Measurements from ENCODE around the gene SHC1.

The SHC1 gene

DNA sequence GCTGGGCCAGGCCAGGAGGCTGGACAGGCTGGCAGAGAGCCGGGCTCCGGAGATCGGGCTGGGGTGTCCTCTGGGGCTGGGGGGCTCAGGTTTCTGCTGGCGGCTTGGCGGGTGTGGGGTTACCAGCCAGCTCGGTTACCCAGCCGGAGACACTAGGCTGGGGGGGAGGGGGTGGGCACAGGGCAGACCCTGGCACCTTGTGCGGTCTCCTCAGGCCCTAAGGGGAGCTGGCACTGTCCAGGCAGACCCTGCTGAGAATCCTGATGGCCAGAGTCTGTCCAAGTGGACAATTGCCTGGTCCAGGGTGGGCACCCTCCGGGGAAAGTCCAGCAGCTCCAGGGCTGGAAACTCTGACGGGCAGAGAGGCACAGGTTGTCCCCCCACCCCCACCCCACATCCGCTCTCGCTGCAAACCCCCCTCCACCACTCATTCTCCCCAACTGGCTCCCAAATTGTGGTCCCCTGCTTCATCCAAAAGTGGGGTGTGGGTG, 38.7 kb upstream of the SHC1 start:
- no peak for FAIRE-seq

DNA sequence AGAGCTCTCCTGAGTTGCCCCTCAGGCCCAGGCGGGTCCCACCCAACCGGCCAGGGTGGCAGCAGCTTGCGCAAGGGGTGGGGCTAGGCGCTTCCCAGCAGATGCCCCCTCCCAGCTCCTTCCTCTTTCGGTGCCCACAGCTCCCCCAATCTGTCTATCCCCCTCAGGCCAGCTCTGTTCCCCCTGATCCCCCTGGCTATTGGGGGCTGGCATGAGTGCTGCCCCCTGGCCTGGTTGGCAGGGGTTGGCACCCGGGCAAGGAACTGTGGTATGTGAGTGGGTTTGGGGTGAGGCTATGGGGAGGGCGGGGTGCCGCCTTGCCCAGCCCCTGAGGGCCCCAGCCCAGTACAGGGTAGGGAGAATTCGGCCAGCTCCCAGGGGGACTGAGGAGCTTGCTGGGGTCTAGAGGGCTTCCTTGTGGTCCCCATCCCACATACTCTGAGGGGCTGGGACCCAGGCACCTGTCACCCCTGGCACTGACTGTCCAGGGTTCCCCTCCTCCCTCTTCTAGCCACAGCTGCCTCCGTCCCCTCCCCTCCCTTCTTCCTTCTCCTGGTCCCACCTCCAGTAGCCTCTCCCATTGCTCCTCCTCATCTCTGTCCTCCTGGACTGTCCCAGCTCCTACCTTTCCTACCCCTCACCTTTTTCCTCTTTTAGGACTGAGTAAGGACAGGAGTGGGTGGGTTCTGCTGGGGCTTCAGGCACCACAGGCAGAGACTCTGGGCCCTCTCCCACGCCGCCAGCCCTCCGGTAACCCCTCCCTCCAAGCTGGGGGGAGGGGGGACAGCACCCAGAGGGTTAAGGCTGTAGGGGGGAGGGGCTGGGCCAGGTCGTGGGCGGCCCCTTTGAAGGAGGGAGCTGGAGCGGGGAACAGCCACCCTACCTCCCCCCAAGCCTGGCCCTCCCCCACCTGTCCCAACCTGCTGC, 37.7 kb upstream of the SHC1 start:
- FAIRE-seq, result no peak
- no peak for DNase-seq (ENCODE audit: insufficient read length, low spot score)

More for the DNA sequence above, 38.7 kb upstream of the SHC1 start:
- DNase-seq (ENCODE audit: insufficient read length, low spot score), result no peak

DNA sequence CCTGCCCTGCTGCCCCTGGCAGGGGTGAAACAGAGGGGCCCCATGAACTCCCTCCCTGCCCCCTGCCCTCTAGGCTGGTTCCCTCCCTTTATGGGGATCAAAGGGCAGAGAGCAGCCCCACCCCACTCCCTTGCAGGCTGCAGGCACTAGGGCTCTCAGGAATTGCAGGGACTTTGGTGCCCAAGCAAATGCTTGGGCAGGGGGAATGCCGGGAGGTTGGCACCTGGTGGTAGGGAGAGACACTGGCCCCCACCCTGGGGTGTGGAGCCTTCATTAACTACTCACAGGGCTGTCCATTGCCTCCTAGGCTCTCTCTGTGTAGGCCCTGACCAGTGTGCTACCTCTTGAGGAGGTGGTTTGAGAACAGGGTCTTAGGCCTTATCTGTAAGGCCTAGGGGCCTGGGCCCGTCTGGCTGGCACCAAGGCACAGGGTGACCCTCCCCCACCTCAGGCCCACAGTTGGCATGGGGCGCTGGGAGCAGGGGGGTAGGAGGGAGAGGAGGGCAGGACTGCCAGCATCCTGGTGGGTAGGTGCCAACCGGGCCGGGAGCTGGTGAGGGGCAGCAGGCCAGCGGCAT, 36.8 kb upstream of the SHC1 start:
- no peak for DNase-seq (ENCODE audit: insufficient read length, low spot score)
- no peak for FAIRE-seq

DNA sequence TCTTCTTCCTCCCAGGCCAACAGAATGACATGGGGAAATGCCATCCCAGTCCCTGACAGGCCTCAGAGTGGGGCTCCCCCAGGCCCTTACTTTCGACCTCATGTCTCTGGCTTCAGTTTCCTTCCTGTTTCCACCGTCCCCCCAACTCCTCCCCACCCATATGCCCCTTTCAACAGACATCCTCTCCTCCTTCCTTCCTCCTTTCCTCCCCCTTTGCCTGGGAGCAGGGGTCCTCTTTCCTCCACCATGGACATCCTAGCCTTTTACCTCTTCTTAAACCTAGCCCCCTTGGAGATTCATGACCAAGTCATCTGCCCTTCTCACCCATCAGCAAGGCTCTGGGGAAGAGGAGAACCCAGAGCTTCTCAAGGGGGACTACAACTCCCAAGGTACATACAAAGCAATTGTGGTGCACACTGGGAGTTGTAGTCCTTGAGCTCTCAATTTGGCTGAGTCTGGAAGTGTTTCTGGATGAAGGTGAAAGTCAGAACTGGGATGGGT, 36.1 kb upstream of the SHC1 start:
- no peak for FAIRE-seq

DNA sequence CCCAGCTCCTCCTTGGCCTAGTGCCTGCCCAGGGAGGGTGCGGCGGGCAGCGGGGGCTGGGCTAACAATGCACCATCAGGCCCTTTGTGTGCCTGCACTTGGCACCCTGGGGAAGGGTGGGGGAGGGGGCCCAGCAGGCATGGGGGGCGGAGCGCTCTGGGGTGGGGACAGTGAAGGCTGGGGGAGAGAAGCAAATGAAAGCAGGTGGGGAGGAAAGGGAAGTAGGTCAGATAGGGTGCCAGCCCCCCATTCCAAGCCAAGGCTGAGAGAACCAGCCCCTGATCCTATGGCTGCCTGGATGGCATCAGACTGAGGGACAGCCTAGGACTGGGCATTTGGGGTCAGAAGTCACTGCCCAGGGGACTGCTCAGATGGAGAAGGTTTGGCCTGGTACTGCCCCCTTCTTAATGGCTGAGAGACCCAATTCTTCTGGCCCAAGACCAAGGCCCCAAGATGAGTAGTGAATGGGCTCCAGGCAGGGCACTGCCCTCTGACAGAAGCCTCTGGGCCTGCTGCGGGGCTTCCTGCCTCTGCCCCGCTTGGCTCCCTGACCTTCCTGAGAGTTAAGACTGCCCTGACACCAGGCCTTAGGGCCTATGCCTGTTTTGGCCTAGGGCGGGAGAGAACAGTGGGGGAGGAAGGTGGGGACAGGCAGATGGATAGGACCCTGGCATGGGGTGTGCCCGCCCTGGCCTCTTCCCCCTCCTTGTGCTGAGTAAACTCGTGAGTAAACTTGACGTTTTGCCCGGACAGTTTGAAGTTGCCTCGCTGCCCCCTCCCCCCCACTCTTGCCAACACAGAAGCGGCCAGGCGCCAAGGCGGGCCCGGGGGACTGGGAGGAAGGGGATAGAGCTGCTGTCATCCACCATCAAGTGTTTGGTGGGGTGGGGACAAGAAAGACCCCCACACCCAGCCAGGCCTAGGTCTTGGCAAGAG, 34.8 kb upstream of the SHC1 start:
- no peak for FAIRE-seq
- no peak for DNase-seq (ENCODE audit: insufficient read length, low spot score)

More for the DNA sequence above, 36.1 kb upstream of the SHC1 start:
- DNase-seq (ENCODE audit: insufficient read length, low spot score), result no peak

DNA sequence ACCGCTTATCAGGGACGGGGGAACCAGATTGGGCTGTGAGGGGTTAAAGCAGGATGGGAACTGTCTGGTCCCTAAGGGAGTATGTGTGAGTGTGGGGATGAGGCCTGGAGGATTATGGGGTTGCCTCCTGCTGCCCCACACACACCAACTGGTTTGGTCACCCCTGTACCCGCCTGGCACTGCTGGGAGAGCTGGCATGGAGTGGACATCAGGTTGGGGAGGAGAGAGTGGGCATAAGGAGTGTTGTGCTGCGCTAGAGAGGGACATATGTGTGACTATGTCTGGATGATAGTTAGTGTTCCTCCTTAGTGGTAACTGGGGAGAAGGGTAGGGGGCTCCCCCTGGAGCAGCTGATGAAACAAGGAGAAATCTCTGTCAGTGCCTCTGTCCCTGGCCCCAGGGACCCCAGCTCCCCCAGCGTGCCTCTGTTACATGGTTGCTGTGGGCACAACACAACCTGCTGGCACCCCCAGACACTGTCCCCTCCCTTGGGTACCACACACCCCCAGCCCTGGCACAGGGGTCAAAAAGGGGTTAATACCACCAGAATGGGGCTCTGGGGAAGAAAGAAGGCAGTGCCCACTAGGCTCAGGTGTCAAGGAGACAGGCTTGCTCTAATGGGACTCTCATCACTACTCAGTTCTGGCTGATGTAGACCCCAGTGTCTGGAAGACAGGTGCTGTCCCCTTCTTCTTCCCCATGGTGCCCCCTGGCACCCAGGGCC, 34.0 kb upstream of the SHC1 start:
- DNase-seq (ENCODE audit: insufficient read length, low spot score), result no peak
- no peak for FAIRE-seq

DNA sequence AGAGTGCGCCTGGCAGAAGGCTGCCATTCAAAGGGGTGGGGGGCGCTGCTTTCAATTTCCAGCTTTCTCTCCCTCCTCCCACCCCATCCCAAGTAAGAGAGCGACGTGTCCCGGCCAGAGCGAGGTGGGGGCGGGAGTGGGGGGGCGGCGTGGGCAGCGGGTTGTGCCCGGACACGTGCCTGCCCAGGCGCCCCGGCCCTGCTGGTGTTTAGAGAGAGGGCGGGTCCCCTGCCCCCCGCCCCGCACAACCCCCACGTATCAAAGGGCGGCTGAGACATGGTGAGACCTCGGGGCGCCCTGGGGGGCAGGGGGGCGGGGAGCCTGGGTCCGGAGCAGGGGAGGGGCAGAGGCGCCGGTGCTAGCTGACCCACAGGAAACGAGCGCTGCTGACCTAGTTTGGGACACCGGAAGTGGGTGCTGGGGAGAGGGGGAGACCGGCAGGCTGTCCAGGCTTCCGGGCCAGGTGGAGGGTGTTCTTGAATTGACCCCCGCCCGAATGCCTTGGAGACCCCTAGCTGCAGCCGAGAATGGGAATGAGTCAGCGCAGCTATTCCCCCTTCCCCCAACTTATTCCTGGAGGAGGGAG, 33.3 kb upstream of the SHC1 start:
- peak; percentile 55 for DNase-seq (ENCODE audit: insufficient read length, low spot score)
- FAIRE-seq, result no peak

DNA sequence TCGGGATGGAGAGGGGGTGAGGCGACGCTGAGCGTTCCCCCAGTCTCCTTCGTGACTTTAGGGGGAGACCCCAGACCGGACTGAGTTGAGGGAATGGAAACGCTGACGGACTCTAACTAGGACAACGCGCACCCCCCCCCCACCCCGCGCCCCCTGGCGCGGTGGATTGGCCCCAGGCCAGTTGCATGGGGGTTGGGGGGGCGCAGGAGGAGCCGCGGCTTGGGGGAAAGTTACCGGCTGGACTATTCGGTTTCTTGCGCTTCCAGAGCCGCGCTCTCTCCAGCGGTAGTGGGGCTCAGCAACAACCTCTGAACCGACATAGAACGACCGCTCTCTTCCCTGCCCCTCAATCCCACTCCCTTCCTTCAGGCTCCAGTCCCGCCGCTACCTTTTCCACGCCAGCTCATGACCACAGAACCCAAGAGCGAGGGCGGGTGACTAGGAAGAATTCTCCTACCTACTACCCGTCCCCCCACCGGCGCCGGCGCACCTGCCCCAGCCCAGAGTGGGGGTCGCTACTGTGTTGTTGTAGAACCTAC, 32.7 kb upstream of the SHC1 start:
- DNase-seq (ENCODE audit: insufficient read length, low spot score) (no peak), FAIRE-seq (no peak)

DNA sequence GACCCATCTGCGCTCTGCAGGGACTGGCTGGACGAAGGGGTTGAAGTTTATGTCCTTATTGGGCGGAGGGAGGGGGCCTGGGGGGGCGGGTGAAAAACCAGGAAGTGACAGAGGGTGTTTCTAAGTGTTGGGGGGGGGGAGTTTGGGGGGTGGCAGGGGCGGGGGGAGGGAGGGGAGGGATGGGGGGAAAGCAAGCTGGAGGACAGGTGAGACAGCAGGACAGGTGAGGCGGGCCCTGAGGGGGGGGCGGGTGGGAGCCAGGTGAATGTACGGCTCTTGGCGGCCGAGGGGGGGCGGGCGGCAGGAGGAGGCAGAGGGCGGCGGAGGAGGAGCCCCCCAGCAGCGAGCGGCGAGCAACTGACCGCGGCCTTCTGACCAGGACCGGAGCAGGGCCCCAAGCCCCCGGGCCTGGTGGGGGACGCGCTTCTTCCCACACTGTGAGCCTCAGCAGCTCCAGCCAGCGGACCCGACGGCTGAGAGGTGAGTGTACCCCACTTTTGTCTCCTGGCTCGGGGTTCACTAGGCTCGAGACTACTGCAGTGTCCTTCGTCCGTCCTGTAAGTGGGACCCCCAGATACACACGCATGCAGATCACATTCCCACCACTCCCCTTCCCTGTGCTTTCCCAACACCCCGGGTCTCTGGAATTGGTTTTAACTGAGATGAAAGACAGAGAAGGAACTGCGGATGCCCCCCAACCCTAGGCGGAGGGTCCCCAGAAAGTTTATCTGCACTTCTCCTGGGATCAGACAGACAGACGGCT, 32.1 kb upstream of the SHC1 start, which contains the start of gene ZBTB7B:
Gene ZBTB7B (plus strand): TSS at position 339 of the 763 bp plus-strand sequence. CDS start 11,859 bp downstream, outside the sequence.
- no peak for FAIRE-seq
- DNase-seq (ENCODE audit: insufficient read length, low spot score), result no peak

DNA sequence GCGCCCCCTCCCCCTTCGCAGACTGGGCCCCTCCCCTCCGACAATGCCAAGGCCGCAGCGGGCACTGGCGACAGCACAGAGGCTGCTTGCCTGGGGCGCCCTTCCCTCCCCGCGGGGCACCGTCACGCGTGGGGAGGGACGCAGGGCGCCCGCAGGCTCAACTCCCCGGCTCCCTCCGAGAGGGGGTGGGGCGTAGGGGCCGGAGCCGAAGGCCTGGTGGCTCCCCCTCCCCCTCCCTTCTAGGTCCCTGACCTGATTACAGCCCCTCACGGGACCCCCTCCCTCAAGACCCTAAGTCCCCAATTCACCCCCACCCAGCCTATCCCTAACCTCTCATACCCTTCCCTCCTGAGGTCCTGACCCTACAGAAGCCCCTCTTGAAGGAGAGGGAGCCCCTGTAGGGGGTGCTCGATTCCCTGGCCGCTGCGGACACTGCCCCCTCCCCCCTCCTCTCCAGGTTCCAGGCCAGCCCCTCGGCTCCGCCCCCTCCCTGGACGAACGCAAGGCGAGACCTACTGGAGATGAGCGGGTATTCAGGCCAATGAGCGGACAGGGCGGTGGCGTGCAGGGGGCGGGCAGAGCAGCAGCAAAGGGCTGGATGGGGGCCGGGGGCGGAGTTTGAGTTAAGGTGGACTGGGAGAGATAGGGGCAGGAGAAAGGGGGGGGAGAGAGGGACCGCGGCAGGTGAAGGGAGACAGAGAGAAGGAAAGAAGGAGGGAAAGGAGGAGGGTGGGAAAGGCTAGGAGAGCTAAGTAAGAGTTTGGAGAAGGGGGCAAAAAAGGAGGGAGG, 31.3 kb upstream of the SHC1 start:
- FAIRE-seq, result no peak
- peak; percentile 96 for DNase-seq (ENCODE audit: insufficient read length, low spot score)

DNA sequence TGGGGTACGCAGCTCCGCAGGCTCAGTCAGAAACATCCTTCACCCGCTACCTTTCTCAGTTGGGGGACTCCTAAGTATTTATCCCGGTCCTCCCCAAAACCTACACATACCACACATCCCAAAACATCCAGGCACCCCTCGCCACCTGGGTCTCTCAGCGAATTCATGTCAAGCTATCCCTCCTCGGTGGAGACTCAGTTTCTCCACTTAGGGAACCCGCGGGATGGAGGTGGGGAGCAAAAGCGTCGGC, 30.8 kb upstream of the SHC1 start:
- no peak for FAIRE-seq
- DNase-seq (ENCODE audit: insufficient read length, low spot score), result peak; percentile 38

DNA sequence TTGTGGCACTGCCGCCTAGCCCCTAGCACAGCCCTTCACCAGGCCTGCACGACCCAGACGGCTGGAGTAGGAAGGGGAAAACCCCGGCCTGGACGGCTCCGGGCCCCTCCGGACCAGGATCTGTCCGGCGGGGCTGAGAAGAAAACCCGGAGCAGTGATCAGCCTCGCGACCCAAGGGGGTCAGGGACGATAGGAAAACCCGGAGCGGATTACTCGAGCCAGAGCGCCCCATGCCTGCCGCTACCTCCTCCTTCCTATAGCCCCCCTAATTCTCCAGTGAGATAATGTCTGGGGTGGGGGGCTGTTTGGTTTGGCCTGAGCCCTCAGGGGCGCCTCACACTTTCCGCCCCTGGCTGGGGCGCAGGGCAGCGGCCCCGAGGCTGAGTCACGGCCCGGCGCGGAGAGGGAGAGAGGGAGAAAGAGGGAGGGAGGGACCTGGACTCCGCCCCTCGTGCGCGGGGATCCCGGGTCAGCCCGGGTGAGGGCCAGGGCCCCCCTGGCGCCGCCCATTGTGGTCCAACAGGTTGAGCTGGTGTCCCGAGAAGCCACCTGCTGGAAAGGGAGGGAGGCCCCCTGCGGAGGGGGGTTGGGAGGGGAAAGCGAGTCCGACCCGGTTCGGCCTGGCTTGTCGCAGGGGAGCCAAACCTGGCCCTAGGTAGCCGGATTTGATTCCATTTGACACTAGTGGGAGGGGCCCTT, 30.3 kb upstream of the SHC1 start:
- FAIRE-seq (no peak), DNase-seq (ENCODE audit: insufficient read length, low spot score) (peak; percentile 78)

DNA sequence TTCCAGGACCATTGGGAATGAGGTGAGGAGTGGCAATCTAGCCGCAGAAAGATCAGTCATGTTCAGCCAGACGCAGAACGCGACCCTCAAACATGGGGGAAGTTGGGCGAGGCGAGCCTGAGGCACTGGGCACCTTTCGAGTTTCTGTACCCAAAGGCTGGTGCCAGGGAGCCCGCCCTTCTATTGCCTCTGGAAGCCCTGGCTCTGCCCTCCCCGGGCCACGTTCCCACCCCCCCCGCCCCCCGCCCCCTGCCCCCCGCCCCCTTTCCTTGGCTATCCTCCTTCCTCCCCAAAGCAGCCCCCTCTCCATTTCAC, 29.8 kb upstream of the SHC1 start:
- FAIRE-seq, result no peak
- no peak for DNase-seq (ENCODE audit: insufficient read length, low spot score)

DNA sequence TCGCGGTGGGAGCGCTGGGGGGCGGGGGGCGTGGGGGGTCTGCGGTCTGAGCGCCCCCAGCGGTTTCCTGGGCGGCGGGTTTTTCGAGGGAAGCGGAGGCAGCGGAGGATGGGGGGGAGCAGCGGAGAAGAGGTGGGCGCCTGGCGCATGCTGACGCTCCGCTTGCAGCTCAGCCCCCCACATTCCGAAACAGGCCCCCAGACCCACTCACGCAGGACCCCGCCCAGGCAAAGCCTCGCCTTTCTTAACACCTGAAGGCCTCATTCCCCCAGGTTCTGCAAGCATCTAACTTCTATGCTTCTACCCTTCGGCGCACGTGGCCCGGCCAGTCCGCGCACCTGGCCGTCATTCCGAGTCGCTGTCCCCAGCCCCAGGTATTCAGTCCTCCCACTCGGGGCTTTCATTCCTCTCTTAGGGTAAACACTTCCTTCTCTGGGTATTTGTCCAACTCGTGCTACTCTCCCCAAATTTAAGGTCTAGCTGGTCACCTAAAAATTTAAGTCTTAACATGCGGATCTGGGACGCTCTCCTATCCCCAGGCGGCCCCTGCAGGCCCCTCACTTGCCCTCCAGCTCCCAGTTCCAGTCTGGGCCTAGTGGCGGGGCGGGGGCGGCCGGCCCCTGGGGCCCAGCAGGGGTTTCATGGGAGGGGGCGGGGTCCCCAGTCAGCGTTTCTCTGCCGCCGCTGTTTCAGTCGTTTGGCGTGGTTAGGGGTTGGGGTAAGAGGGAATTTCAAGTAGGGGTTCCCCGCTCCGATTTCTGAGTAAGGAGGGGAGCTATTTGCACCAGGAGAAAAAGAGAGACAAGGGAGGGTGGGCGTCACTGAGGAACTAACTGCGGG, 29.2 kb upstream of the SHC1 start:
- no peak for FAIRE-seq
- DNase-seq (ENCODE audit: insufficient read length, low spot score), result no peak

DNA sequence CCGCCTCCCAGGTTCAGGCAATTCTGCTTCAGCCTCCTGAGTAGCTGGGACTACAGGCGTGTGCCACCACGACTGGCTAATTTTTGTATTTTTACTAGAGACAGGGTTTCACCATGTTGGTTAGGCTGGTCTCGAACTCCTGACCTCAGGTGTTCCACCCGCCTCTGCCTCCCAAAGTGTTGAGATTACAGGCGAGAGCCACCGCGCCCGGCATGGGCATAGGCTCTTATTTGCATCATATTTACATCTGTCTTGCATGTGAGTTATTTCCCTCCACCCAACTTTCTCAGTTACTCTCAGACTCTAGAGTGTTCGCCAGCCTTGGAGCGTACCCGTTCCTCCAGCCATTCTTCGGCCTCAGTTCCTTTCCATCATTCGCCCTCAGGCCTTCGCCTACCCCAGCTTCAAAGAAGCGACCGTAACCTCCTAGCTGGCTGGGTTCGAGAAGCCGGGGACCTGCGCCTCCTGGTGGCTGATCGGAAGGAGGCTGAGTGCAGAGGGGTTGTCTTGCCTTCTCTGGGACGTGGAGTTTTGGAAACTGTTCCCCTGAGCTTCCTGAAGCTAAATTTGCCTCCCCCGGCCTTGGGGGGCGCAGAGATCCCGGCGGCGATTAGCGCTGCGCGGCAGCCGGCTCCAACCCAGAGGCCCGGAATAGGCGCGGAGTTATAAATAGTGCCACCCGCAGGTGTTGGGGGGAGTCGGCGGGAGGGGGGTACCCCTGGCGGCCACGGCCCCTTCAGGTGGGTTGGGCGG, 28.4 kb upstream of the SHC1 start:
- FAIRE-seq (no peak), DNase-seq (ENCODE audit: insufficient read length, low spot score) (no peak)

DNA sequence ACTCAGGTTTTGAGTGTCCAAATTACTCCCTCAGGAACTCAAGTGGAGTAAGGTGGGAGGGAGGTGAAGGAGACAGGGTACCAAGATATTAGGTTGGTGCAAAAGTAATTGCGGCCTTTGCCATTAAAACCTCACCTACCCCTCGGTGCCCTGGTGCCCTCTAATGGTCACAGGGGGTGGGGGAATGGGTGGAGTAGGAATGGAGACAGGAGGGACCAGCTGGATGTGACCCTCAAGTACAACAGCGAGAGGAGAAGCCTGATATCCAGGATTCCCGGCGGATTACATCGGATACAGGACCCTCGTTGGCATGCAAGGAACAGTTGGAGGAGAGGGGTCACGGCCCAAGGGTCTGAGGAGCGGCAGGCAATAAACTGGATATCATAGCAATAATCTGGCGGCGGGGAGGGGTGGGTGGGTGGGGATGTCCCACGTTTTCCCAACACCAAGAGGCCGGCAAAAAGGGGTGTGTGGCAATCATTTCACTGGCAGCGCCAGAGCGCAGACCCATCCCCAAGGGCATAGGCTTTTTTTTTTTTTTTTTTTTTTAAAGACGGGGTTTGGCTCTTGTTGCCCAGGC, 27.7 kb upstream of the SHC1 start:
- no peak for FAIRE-seq
- DNase-seq (ENCODE audit: insufficient read length, low spot score), result no peak

Data from HTR-8/SVneo (cell line).